NCI-H2081 (cell line): ENCODE measurements around the gene SDK2.

Experiments
- DNase-seq, 2 experiments: peaks; one replicate each; lab custom pipeline; 2025; lab: John Stamatoyannopoulos, UW

Gene SDK2

GRCh38 chr17:73508057-73508930, 136.0 kb downstream of the SDK2 start:
- no peak for DNase-seq

- peak; percentile 42 to 75 for DNase-seq
Measured at GRCh38 chr17:73506470-73507435, 137.5 kb downstream of the SDK2 start.

GRCh38 chr17:73503560-73503959, 140.7 kb downstream of the SDK2 start:
- DNase-seq = no peak

GRCh38 chr17:73500414-73500999, 143.7 kb downstream of the SDK2 start:
- no peak for DNase-seq

- DNase-seq = no peak
Measured at GRCh38 chr17:73498886-73499554, 145.2 kb downstream of the SDK2 start.

GRCh38 chr17:73498176-73498575, 146.1 kb downstream of the SDK2 start:
- DNase-seq = no peak

GRCh38 chr17:73497721-73498120, 146.5 kb downstream of the SDK2 start:
- no peak for DNase-seq

- DNase-seq = no peak
Measured at GRCh38 chr17:73496232-73496631, 148.0 kb downstream of the SDK2 start.

- no peak for DNase-seq
Measured at GRCh38 chr17:73495641-73496040, 148.6 kb downstream of the SDK2 start.

- DNase-seq = no peak
Measured at GRCh38 chr17:73494950-73495349, 149.3 kb downstream of the SDK2 start.

- no peak for DNase-seq
Measured at GRCh38 chr17:73493956-73494926, 150.0 kb downstream of the SDK2 start.

- DNase-seq = peak; percentile 52 to 77
Measured at GRCh38 chr17:73492821-73493814, 151.1 kb downstream of the SDK2 start.

- DNase-seq = no peak
Measured at GRCh38 chr17:73492125-73492820, 152.0 kb downstream of the SDK2 start.

GRCh38 chr17:73491648-73492047, 152.6 kb downstream of the SDK2 start:
- DNase-seq = no peak

GRCh38 chr17:73490851-73491250, 153.4 kb downstream of the SDK2 start:
- no peak for DNase-seq

- DNase-seq = no peak
Measured at GRCh38 chr17:73489991-73490390, 154.3 kb downstream of the SDK2 start.

GRCh38 chr17:73489333-73489732, 154.9 kb downstream of the SDK2 start:
- no peak for DNase-seq

- no peak for DNase-seq
Measured at GRCh38 chr17:73485130-73485529, 159.1 kb downstream of the SDK2 start.

- no peak for DNase-seq
Measured at GRCh38 chr17:73482894-73483293, 161.4 kb downstream of the SDK2 start.
